ENCODE data around the gene REV3L.

Gene REV3L

DNA sequence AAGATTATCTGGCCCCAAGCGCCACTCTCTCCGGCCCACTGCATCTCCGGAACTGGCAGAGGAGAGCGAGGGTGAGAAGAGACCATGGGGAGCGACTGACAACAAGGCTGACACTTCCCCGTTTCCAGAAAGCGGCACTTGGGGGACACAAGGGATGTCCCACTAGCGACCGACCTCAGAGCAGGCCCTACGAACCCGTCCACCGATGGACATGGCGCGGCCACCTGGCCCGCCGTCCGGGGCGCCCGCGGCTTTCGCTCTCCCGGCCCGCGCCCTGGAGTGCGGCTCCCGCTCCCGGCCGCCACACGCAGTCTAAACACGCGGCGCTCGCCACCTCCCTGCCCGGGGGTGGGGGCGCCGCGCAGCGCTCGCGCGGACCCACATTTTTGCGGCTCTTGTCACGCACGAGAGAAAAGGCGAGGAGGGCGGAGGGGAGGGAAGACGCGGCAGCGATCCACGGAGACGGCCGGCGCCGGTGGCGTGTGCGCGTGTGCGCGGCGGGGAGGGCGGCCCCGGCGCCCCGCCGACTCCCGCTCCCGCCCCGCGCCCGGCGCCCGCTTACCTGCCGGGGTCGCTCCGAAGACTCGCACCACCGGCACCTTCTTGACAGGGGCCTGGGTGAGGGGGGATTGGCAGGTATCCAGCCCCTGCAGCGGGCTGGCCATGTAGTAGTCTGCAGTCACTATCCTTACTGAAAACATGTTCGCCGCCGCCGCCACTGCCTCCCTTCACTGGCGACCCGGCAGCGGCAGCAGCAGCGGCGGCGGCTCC, 645 bp downstream of the REV3L start:
- H3K9ac ChIP-seq (ENCODE audit: low read length): peak overlapping the region; percentile 97
- peak overlapping the region; percentile 91 for H3K4me3 ChIP-seq (ENCODE audit: insufficient read depth, low read length, poor library complexity, severe bottlenecking)
- H3K27ac ChIP-seq (ENCODE audit: low read depth, low read length): peak overlapping the region; percentile 97
- no peaks in the 10 kb centered on the region for H3K9me2 ChIP-seq (replicated peaks; ENCODE audit: insufficient read depth, low read length)
- H3K4me2 ChIP-seq (ENCODE audit: low read depth, low read length, poor library complexity, severe bottlenecking): peak overlapping the region; percentile 79
- peaks cover 81% of the 10 kb centered on the region for H3K79me2 ChIP-seq (ENCODE audit: insufficient read depth, low read length)
- H3K36me3 ChIP-seq (ENCODE audit: low read length): no peaks in the 10 kb centered on the region
- H3F3A ChIP-seq (ENCODE audit: insufficient read depth): peaks cover 27% of the 10 kb centered on the region
- no peak for TF ChIP-seq EZH2phosphoT487 (conservative IDR thresholded peaks at IDR 0.05; ENCODE audit: low read length)
- TF ChIP-seq, protein P1, sequence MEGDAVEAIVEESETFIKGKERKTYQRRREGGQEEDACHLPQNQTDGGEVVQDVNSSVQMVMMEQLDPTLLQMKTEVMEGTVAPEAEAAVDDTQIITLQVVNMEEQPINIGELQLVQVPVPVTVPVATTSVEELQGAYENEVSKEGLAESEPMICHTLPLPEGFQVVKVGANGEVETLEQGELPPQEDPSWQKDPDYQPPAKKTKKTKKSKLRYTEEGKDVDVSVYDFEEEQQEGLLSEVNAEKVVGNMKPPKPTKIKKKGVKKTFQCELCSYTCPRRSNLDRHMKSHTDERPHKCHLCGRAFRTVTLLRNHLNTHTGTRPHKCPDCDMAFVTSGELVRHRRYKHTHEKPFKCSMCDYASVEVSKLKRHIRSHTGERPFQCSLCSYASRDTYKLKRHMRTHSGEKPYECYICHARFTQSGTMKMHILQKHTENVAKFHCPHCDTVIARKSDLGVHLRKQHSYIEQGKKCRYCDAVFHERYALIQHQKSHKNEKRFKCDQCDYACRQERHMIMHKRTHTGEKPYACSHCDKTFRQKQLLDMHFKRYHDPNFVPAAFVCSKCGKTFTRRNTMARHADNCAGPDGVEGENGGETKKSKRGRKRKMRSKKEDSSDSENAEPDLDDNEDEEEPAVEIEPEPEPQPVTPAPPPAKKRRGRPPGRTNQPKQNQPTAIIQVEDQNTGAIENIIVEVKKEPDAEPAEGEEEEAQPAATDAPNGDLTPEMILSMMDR (IDR thresholded peaks at IDR 0.05; ENCODE audit: insufficient read depth, low read length, poor library complexity, severe bottlenecking): no peak
- no peaks in the 10 kb centered on the region for H3K9me3 ChIP-seq (ENCODE audit: insufficient read depth, low read length)
- H2AFZ ChIP-seq (ENCODE audit: low read depth, low read length, severe bottlenecking): peak overlapping the region; percentile 44
- peaks cover 6% of the 10 kb centered on the region; the same call in 1 of the 2 replicates for H4K20me1 ChIP-seq (ENCODE audit: low read depth, low read length)
- no peaks in the 10 kb centered on the region for H3K27me3 ChIP-seq (ENCODE audit: low read length)

DNA sequence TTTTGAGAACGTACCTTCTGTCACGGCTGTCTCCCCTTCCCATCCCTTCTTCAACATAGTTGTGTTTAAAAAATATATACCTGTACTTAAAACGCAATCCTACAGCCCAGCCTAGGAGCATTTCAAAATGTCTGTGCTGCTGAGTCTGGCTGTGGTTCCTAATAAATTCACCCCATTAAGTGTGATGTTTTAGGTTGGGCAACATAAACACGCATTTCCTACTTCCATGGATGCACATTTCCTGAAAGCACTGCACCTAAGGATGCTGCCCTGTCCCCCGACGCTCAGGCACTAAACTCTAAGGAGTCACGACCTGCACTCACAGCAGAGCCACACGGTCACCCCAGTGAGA, 1.2 kb downstream of the REV3L start:
- Histone ChIP-seq H4K20me1 (ENCODE audit: low read depth, low read length) (peaks cover 10% of the 10 kb centered on the region; the same call in 1 of the 2 replicates), H3K9me3 (ENCODE audit: insufficient read depth, low read length) (no peaks in the 10 kb centered on the region), H3K4me3 (ENCODE audit: insufficient read depth, low read length, poor library complexity, severe bottlenecking) (peak overlapping the region; percentile 91), H3K9ac (ENCODE audit: low read length) (peak overlapping the region; percentile 97), H2AFZ (ENCODE audit: low read depth, low read length, severe bottlenecking) (no peak overlapping the region), H3K27ac (ENCODE audit: low read depth, low read length) (peak overlapping the region; percentile 97), H3K9me2 (replicated peaks; ENCODE audit: insufficient read depth, low read length) (no peaks in the 10 kb centered on the region), H3F3A (ENCODE audit: insufficient read depth) (peaks cover 27% of the 10 kb centered on the region), H3K36me3 (ENCODE audit: low read length) (no peaks in the 10 kb centered on the region), H3K4me2 (ENCODE audit: low read depth, low read length, poor library complexity, severe bottlenecking) (peak overlapping the region; percentile 79), H3K27me3 (ENCODE audit: low read length) (no peaks in the 10 kb centered on the region), H3K79me2 (ENCODE audit: insufficient read depth, low read length) (peaks cover 81% of the 10 kb centered on the region)
- no peak for TF ChIP-seq EZH2phosphoT487 (conservative IDR thresholded peaks at IDR 0.05; ENCODE audit: low read length)
- TF ChIP-seq, protein P1 (IDR thresholded peaks at IDR 0.05; ENCODE audit: insufficient read depth, low read length, poor library complexity, severe bottlenecking): no peak

DNA sequence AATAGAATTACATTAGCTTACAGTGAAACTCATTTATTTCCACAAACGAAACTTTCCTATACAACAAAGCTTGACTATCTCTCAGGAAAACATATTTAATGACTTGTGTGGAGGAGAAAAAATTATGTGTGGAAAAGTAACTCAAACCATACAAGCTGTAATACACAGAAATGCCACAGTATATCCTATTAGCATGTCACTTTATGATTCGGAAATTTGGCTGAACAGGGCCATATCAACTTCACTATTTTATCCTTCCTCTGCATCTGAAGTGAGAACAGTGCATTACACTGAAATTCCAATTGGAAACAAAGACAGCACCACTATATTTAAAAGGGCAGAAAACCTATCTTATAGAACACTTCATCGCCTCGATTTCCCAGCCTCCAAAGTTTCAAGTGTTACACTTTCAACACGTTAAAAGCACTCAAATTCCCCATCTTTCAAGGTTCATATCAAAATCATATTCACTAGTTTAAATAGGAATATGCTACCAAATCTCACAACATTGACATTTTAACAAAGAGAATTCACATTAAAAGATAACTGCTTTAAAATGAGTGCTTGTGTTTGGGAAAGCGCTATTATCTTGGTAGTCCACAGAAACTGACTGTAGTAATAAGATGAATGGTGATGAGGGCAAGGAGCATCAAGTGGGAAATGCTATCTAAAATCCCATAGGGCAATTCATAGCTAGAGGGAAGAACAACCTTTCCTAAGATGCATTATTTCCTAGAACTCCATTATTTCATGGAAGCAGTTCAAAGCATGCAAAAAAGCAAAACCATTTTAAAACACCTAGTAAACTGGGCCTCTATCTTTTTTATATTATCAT, 1.8 kb downstream of the REV3L start:
- peaks cover 81% of the 10 kb centered on the region for H3K79me2 ChIP-seq (ENCODE audit: insufficient read depth, low read length)
- no peaks in the 10 kb centered on the region for H3K9me3 ChIP-seq (ENCODE audit: insufficient read depth, low read length)
- peaks cover 10% of the 10 kb centered on the region; the same call in 1 of the 2 replicates for H4K20me1 ChIP-seq (ENCODE audit: low read depth, low read length)
- no peaks in the 10 kb centered on the region for H3K27me3 ChIP-seq (ENCODE audit: low read length)
- TF ChIP-seq EZH2phosphoT487 (conservative IDR thresholded peaks at IDR 0.05; ENCODE audit: low read length): no peak
- TF ChIP-seq, protein P1 (IDR thresholded peaks at IDR 0.05; ENCODE audit: insufficient read depth, low read length, poor library complexity, severe bottlenecking): no peak
- peaks cover 27% of the 10 kb centered on the region for H3F3A ChIP-seq (ENCODE audit: insufficient read depth)
- H3K9me2 ChIP-seq (replicated peaks; ENCODE audit: insufficient read depth, low read length): no peaks in the 10 kb centered on the region
- H3K4me3 ChIP-seq (ENCODE audit: insufficient read depth, low read length, poor library complexity, severe bottlenecking): peak overlapping the region; percentile 91
- peak overlapping the region; percentile 97 for H3K9ac ChIP-seq (ENCODE audit: low read length)
- peak overlapping the region; percentile 97 for H3K27ac ChIP-seq (ENCODE audit: low read depth, low read length)
- H3K36me3 ChIP-seq (ENCODE audit: low read length): no peaks in the 10 kb centered on the region
- H3K4me2 ChIP-seq (ENCODE audit: low read depth, low read length, poor library complexity, severe bottlenecking): peak overlapping the region; percentile 79
- no peak overlapping the region for H2AFZ ChIP-seq (ENCODE audit: low read depth, low read length, severe bottlenecking)

Measured in SU-DHL-6 (cell line).